ENCODE measurements around the gene OSBPL5. TPM values are rescaled to one million over a fixed set of nuclear protein-coding genes. Genes with fewer than 3 reads are reported as not detected.

OSBPL5 gene
- total RNA-seq, 2 experiments from 2014 or later, result 0.63 to 2.7 TPM

- H4K20me1 ChIP-seq (ENCODE audit: insufficient read depth, low read length), result no peaks in the 10 kb centered on the region
- DNase-seq (ENCODE audit: low spot score), result no peak
Measured at GRCh38 chr11:3159296-3160190, 5.6 kb downstream of the OSBPL5 start.

GRCh38 chr11:3158821-3159220 is 6.3 kb downstream of the OSBPL5 start:
- H3K4me2 ChIP-seq (ENCODE audit: low read length), result no peak overlapping the region
- H2AFZ ChIP-seq (ENCODE audit: low read length), result no peak overlapping the region
- no peak for DNase-seq (ENCODE audit: low spot score)
- CTCF ChIA-PET (ENCODE audit: unreplicated experiment), result no interaction called here
- no peaks in the 10 kb centered on the region for H3K79me2 ChIP-seq (ENCODE audit: insufficient read depth, low read depth, low read length)
- intact Hi-C loops (cut with micrococcal nuclease; ENCODE audit: unreplicated experiment), result no loop called here
- TF ChIP-seq EZH2phosphoT487 (IDR thresholded peaks at IDR 0.05; ENCODE audit: borderline replicate concordance, low read depth, low read length), result no peak
- TF ChIP-seq CTCF (conservative IDR thresholded peaks at IDR 0.05; ENCODE audit: low read length), result no peak
- BruUV-seq (replicated peaks), result no TSS peak
- H4K20me1 ChIP-seq (ENCODE audit: insufficient read depth, low read length), result no peaks in the 10 kb centered on the region
- H3K9me3 ChIP-seq (ENCODE audit: low read length), result no peaks in the 10 kb centered on the region
- POLR2A ChIA-PET, result no interaction called here
- H3K4me1 ChIP-seq (ENCODE audit: insufficient read depth, low read length, poor library complexity, severe bottlenecking), result peaks cover 12% of the 10 kb centered on the region
- H3K36me3 ChIP-seq (ENCODE audit: insufficient read depth, low read length), result no peaks in the 10 kb centered on the region
- H3K27ac ChIP-seq (ENCODE audit: low read depth, low read length, poor library complexity, severe bottlenecking), result no peak overlapping the region
- no peak overlapping the region for H3K4me3 ChIP-seq (ENCODE audit: low read depth, low read length, poor library complexity, severe bottlenecking)
- no peaks in the 10 kb centered on the region for H3K9me2 ChIP-seq (ENCODE audit: insufficient read depth, low read length)

More at GRCh38 chr11:3159296-3160190, 5.6 kb downstream of the OSBPL5 start:
- ChIA-PET POLR2A (no interaction called here), CTCF (ENCODE audit: unreplicated experiment) (no interaction called here)
- Histone ChIP-seq H3K4me1 (ENCODE audit: insufficient read depth, low read length, poor library complexity, severe bottlenecking) (peaks cover 12% of the 10 kb centered on the region), H3K9me3 (ENCODE audit: low read length) (no peaks in the 10 kb centered on the region), H2AFZ (ENCODE audit: low read length) (no peak overlapping the region), H3K4me3 (ENCODE audit: low read depth, low read length, poor library complexity, severe bottlenecking) (no peak overlapping the region), H3K9me2 (ENCODE audit: insufficient read depth, low read length) (no peaks in the 10 kb centered on the region), H3K36me3 (ENCODE audit: insufficient read depth, low read length) (no peaks in the 10 kb centered on the region), H3K4me2 (ENCODE audit: low read length) (no peak overlapping the region), H3K27ac (ENCODE audit: low read depth, low read length, poor library complexity, severe bottlenecking) (no peak overlapping the region), H3K79me2 (ENCODE audit: insufficient read depth, low read depth, low read length) (no peaks in the 10 kb centered on the region)
- TF ChIP-seq EZH2phosphoT487 (IDR thresholded peaks at IDR 0.05; ENCODE audit: borderline replicate concordance, low read depth, low read length) (no peak), CTCF (conservative IDR thresholded peaks at IDR 0.05; ENCODE audit: low read length) (no peak)
- intact Hi-C loops (cut with micrococcal nuclease; ENCODE audit: unreplicated experiment), result no loop called here
- no TSS peak for BruUV-seq (replicated peaks)

- BruUV-seq (replicated peaks), result no TSS peak
- no peak overlapping the region for H3K27ac ChIP-seq (ENCODE audit: low read depth, low read length, poor library complexity, severe bottlenecking)
- H3K9me2 ChIP-seq (ENCODE audit: insufficient read depth, low read length), result no peaks in the 10 kb centered on the region
- H2AFZ ChIP-seq (ENCODE audit: low read length), result no peak overlapping the region
- no peak for TF ChIP-seq EZH2phosphoT487 (IDR thresholded peaks at IDR 0.05; ENCODE audit: borderline replicate concordance, low read depth, low read length)
- no peak for TF ChIP-seq CTCF (conservative IDR thresholded peaks at IDR 0.05; ENCODE audit: low read length)
- H3K4me3 ChIP-seq (ENCODE audit: low read depth, low read length, poor library complexity, severe bottlenecking), result no peak overlapping the region
- no peaks in the 10 kb centered on the region for H3K36me3 ChIP-seq (ENCODE audit: insufficient read depth, low read length)
- H3K4me2 ChIP-seq (ENCODE audit: low read length), result no peak overlapping the region
- POLR2A ChIA-PET, result no interaction called here
- CTCF ChIA-PET (ENCODE audit: unreplicated experiment), result no interaction called here
- intact Hi-C loops (cut with micrococcal nuclease; ENCODE audit: unreplicated experiment), result no loop called here
- H3K9me3 ChIP-seq (ENCODE audit: low read length), result no peaks in the 10 kb centered on the region
- no peaks in the 10 kb centered on the region for H4K20me1 ChIP-seq (ENCODE audit: insufficient read depth, low read length)
- no peaks in the 10 kb centered on the region for H3K79me2 ChIP-seq (ENCODE audit: insufficient read depth, low read depth, low read length)
- peaks cover 12% of the 10 kb centered on the region for H3K4me1 ChIP-seq (ENCODE audit: insufficient read depth, low read length, poor library complexity, severe bottlenecking)
- no peak for DNase-seq (ENCODE audit: low spot score)
Measured at GRCh38 chr11:3158131-3158591, 6.9 kb downstream of the OSBPL5 start.

Data from OCI-LY7 (cell line).